Loucy (cell line): ENCODE results near the gene CDH12.

ENCODE experiments used
- H2AFZ ChIP-seq: fragments of 200-600 bp; sonication (generic); 2 replicates; pipeline ENCODE4 v1.6.0; 2016; ENCODE audit warnings: antibody characterized with exemption, mild to moderate bottlenecking, low read length, moderate library complexity
- H3F3A ChIP-seq: fragments of 200-600 bp; 2 replicates; pipeline ENCODE4 v1.6.0; 2016; ENCODE audit warnings: antibody characterized with exemption, low read depth, mild to moderate bottlenecking
- H3K27me3 ChIP-seq: fragments of 200-600 bp; sonication (generic); 2 replicates; pipeline ENCODE4 v1.6.1; 2014; ENCODE audit warnings: low read length, mild to moderate bottlenecking; ENCODE audit not compliant: insufficient read depth, poor library complexity, severe bottlenecking
- H3K36me3 ChIP-seq: fragments of 200-600 bp; sonication (generic); 2 replicates; pipeline ENCODE4 v1.6.1; 2016; ENCODE audit warnings: low read length; ENCODE audit not compliant: insufficient read depth
- H3K4me1 ChIP-seq: fragments of 200-600 bp; sonication (generic); 2 replicates; pipeline ENCODE4 v1.5.1; 2014; ENCODE audit warnings: low read length, mild to moderate bottlenecking; ENCODE audit not compliant: insufficient read depth, poor library complexity, severe bottlenecking
- H3K4me2 ChIP-seq: fragments of 200-600 bp; sonication (generic); 2 replicates; pipeline ENCODE4 v1.6.0; 2014; ENCODE audit warnings: antibody characterized with exemption, low read length, low read depth, mild to moderate bottlenecking; ENCODE audit not compliant: poor library complexity, severe bottlenecking
- H3K4me3 ChIP-seq: fragments of 200-600 bp; sonication (generic); 2 replicates; pipeline ENCODE4 v1.5.1; 2014; ENCODE audit warnings: low read length, mild to moderate bottlenecking, mixed read lengths; ENCODE audit not compliant: poor library complexity, severe bottlenecking
- H3K79me2 ChIP-seq: fragments of 200-600 bp; sonication (generic); 2 replicates; pipeline ENCODE4 v1.6.1; 2014; ENCODE audit warnings: low read length; ENCODE audit not compliant: insufficient read depth
- H3K9ac ChIP-seq: fragments of 200-600 bp; sonication (generic); 2 replicates; pipeline ENCODE4 v1.6.0; 2014; ENCODE audit warnings: mild to moderate bottlenecking, low read depth, low read length, moderate library complexity; ENCODE audit not compliant: poor library complexity, severe bottlenecking
- H3K9me2 ChIP-seq: fragments of 200-600 bp; sonication (generic); replicated peaks from 2 replicates; pipeline ENCODE4 v1.6.1; 2016; ENCODE audit warnings: low read depth, low read length, mixed read lengths
- H3K9me3 ChIP-seq: fragments of 200-600 bp; sonication (generic); 2 replicates; pipeline ENCODE4 v1.6.1; 2014; ENCODE audit warnings: mild to moderate bottlenecking, antibody characterized with exemption, low read length, low read depth; ENCODE audit not compliant: insufficient read depth
- H4K20me1 ChIP-seq: fragments of 200-600 bp; sonication (generic); 2 replicates; pipeline ENCODE4 v1.6.0; 2014; ENCODE audit warnings: antibody characterized with exemption, low read length, mild to moderate bottlenecking; ENCODE audit not compliant: insufficient read depth, poor library complexity, severe bottlenecking
- EZH2phosphoT487 ChIP-seq: fragments of 200-600 bp; IDR thresholded peaks from 2 replicates; pipeline ENCODE4 v1.6.1; 2018; ENCODE audit warnings: antibody characterized with exemption, mild to moderate bottlenecking, moderate library complexity, borderline replicate concordance
- TF ChIP-seq, protein P1 (sequence below): fragments of 200-600 bp; sonication (generic); conservative IDR thresholded peaks from 2 replicates; pipeline ENCODE4 v1.5.1; 2014; ENCODE audit warnings: mild to moderate bottlenecking, antibody characterized with exemption, low read length

The CDH12 gene

DNA sequence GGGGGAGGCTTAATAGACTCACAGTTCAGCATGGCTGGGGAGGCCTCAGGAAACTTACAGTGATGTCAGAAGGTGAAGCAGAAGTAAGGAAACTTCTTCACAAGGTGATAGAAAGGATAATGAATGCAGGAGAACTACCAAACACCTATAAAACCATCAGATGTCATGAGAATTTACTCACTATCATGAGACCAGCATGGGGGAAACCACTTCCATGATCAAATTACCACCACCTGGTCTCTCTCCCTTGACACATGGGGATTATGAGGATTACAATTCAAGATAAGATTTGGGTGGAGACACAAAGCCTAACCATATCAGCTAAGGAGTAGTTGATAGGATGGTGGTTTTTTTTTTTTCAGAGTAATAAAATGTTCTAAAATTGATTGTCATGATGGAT, 201.8 kb downstream of the CDH12 start:
- Histone ChIP-seq H3F3A (no peaks in the 10 kb centered on the region), H3K9ac (no peak overlapping the region), H3K79me2 (no peaks in the 10 kb centered on the region), H3K27me3 (no peaks in the 10 kb centered on the region), H3K4me2 (no peak overlapping the region), H3K9me3 (no peaks in the 10 kb centered on the region), H2AFZ (no peak overlapping the region), H3K36me3 (no peaks in the 10 kb centered on the region), H3K4me1 (no peaks in the 10 kb centered on the region), H3K9me2 (no peaks in the 10 kb centered on the region), H4K20me1 (no peaks in the 10 kb centered on the region), H3K4me3 (no peak overlapping the region)
- no peak for TF ChIP-seq EZH2phosphoT487
- TF ChIP-seq, protein P1, sequence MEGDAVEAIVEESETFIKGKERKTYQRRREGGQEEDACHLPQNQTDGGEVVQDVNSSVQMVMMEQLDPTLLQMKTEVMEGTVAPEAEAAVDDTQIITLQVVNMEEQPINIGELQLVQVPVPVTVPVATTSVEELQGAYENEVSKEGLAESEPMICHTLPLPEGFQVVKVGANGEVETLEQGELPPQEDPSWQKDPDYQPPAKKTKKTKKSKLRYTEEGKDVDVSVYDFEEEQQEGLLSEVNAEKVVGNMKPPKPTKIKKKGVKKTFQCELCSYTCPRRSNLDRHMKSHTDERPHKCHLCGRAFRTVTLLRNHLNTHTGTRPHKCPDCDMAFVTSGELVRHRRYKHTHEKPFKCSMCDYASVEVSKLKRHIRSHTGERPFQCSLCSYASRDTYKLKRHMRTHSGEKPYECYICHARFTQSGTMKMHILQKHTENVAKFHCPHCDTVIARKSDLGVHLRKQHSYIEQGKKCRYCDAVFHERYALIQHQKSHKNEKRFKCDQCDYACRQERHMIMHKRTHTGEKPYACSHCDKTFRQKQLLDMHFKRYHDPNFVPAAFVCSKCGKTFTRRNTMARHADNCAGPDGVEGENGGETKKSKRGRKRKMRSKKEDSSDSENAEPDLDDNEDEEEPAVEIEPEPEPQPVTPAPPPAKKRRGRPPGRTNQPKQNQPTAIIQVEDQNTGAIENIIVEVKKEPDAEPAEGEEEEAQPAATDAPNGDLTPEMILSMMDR: no peak

DNA sequence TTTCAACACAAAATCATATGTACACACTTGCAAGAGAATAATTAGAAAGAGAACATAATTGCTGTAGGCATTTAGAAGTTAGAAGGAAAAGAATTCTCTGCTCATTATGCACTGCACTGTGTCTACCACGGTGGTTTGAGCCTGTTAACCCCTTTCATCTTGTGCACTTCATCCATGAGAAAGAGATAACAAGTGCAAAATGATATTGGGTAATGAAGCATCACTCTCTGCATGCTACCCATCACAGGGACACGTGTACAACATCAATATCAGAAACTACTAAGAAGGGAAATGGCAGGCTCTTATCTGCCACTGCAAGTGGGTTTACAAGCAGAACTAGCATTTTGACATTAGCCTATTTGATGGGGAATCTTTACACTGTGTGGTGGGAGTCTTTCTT, 202.6 kb downstream of the CDH12 start:
- Histone ChIP-seq H4K20me1 (no peaks in the 10 kb centered on the region), H3K4me1 (no peaks in the 10 kb centered on the region), H3K36me3 (no peaks in the 10 kb centered on the region), H3K9ac (no peak overlapping the region), H3K79me2 (no peaks in the 10 kb centered on the region), H3K4me2 (no peak overlapping the region), H3K27me3 (no peaks in the 10 kb centered on the region), H3F3A (no peaks in the 10 kb centered on the region), H3K9me3 (no peaks in the 10 kb centered on the region), H2AFZ (no peak overlapping the region), H3K4me3 (no peak overlapping the region), H3K9me2 (no peaks in the 10 kb centered on the region)
- TF ChIP-seq, protein P1: no peak
- no peak for TF ChIP-seq EZH2phosphoT487

DNA sequence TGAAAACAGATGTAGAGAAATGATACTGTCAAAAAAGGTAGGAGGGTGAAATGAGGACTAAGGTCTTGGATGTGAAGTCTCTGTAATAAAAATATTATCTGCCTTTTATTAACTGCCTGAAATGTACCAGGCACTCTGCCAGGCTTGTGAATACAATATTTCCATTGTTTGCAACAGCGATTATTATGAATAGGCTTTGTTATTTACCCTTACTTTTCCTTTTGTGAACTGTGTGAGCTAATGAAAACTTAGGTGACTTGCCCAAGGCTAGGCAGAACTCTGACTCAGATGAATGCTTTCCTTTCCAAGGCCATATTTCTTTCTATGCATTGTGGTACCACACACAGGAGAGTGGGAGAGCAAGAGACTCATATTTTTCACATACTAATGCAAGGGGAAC, 204.1 kb downstream of the CDH12 start:
- H4K20me1 ChIP-seq: no peaks in the 10 kb centered on the region
- H3K9me3 ChIP-seq: no peaks in the 10 kb centered on the region
- no peak overlapping the region for H3K4me3 ChIP-seq
- H3K27me3 ChIP-seq: no peaks in the 10 kb centered on the region
- H3F3A ChIP-seq: no peaks in the 10 kb centered on the region
- H2AFZ ChIP-seq: no peak overlapping the region
- no peaks in the 10 kb centered on the region for H3K79me2 ChIP-seq
- no peak overlapping the region for H3K9ac ChIP-seq
- no peaks in the 10 kb centered on the region for H3K9me2 ChIP-seq
- H3K4me2 ChIP-seq: no peak overlapping the region
- no peaks in the 10 kb centered on the region for H3K4me1 ChIP-seq
- TF ChIP-seq, protein P1: no peak
- TF ChIP-seq EZH2phosphoT487: no peak
- no peaks in the 10 kb centered on the region for H3K36me3 ChIP-seq
